GM19025 (cell line): ENCODE results near the gene ZDHHC12.

Experiments
- ATAC-seq: cut with Tn5 transposase; IDR thresholded peaks from one replicate; pipeline ENCODE4 v1.9.1; 2021; ENCODE audit warnings: mild to moderate bottlenecking, low read depth, moderate library complexity; ENCODE audit not compliant: unreplicated experiment

ZDHHC12 gene

GRCh38 chr9:128731093-128731492 is 7.2 kb upstream of the ZDHHC12 start:
- no peak for ATAC-seq

DNA sequence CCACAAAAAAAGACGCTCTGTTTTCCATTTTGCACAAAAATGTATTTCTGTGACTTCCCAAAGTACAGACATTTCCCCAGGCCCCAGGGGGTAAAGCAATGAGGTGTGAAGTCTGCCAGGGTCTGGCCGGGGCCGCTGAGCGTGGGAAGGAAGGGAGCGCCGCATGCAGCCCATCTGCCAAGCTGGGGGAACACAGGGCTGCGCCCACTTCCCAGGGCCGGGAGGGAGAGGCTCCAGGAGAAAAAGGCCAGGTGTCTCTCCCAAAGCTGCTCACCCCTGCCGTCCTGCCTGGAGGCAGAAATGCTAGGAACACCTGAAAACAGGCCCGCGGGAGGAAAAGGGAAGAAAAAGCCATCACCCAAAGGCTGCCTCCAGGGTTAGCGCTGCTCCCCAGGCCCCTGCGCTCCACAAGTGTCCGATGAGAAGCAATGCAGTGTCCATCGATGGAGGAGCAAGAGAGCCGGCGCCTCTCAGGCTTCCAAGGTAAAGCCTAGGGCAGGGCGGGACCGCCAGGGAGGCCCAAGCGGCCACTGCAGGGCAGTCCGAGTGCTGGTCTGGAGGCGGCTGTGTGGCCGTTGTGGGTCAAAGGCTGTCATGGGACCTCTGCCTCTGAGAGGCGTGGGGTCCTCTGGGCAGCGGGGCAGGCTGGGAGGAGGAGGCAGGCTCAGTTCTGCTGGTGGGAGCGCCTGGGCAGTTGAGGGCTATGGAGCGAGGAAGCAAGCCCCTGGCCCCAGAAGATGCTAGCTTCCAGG is 6.0 kb upstream of the ZDHHC12 start:
- no peak for ATAC-seq

- ATAC-seq: no peak
Observed at GRCh38 chr9:128729302-128729701, 5.4 kb upstream of the ZDHHC12 start.

DNA sequence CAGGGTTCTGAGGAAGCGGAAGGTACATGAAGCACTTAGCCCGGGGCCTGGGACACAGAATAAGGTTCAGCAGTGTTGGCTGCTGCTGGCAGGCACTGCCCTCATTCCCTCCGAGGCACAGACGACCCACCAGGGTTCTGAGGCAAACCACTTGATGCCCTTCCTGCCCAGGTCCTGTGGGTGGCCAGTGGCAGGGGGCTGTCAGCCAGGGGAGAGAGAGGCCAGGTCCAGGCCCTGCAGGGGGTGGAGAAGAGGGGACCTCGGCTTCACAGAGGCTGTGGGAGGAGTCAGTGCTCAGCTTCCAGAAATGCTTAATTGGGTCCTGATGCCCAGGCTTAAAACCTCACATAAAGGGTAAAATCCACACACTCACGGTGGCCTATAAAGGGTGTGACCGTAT is 4.4 kb upstream of the ZDHHC12 start:
- ATAC-seq: no peak

GRCh38 chr9:128727640-128728248 is 3.8 kb upstream of the ZDHHC12 start:
- ATAC-seq: no peak

DNA sequence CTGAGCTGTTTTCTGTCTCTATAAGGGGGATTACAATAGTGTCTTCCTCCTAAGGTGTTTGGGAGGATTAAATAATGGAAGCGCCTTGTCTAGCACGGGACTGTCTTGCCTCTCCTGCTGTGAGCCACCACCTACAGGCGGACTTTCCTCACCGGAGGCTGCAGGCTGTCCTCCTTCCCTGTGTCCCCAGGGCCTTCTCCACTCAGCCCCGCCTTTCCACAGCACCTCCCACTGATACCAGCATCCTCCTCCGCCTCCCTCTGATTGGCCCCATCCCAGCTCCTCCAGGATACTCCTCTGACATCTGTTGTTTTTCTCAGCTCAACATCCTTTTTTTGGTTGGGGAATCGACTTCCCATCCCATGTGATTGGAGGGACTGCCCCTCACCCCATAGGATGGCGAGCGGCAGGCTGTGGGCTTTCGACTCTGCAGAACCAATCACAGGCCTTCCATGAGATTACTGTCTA is 851 bp upstream of the ZDHHC12 start:
- no peak for ATAC-seq

- ATAC-seq: no peak
Observed at GRCh38 chr9:128723352-128723865, 518 bp downstream of the ZDHHC12 start.

- no peak for ATAC-seq
Observed at GRCh38 chr9:128722380-128723351, 1.3 kb downstream of the ZDHHC12 start.

GRCh38 chr9:128721487-128722010 is 2.4 kb downstream of the ZDHHC12 start:
- ATAC-seq: no peak

DNA sequence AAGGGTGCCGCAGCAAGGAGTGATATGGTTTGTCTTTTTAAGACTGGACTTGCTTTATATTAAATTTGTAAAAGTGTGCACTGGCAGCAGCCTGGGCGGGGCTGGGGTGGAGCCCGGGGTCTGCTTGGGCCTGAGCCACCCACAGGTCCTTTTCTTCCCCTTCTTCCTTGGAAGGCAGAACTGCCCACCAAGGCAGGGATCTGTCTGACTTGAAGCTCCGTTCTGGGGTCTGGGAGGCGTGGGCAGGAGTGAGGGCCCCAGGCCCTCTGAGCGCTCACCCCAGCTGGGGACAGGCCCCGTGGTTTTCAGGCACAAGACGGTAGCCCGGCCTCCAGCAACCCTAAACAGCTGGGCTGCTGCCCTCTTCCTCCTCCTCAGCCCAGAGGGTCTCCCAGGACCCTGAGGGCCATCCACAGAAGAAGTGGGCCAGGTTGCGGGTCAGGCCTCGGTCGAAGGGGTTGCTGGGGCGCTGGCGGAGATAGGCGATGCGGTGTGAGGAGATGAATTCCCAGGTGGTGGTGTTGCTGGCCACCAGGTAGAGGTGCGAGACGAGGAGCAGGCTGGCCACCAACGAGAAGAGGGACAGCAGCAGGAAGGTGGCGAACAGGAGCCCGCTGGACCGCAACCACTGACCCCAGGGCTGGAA is 3.0 kb downstream of the ZDHHC12 start:
- ATAC-seq: no peak

DNA sequence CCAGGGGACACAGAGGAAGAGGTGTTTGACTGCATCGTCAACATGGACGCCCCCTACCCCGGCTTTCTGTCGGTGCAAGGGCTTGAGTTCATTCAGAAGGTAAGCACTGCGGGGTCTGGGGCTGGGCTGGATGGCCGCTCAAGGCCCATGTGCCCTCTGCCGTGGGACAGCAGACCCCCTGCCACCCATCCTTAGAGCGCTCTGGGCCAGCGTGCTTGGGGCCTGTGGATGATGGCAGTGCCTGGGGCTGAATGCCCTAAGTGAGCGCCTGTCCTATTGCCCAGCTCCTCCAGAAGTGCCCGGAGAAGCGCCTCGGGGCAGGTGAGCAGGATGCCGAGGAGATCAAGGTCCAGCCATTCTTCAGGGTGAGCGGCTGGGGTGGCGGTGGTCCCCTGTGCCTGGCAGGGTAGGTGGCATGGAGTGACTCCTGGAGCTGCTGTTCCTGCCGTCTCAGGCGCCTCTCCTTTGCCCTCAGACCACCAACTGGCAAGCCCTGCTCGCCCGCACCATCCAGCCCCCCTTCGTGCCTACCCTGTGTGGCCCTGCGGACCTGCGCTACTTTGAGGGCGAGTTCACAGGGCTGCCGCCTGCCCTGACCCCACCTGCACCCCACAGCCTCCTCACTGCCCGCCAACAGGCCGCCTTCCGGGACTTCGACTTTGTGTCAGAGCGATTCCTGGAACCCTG is 3.9 kb downstream of the ZDHHC12 start:
- ATAC-seq: no peak

GRCh38 chr9:128718475-128718874 is 5.5 kb downstream of the ZDHHC12 start:
- no peak for ATAC-seq

DNA sequence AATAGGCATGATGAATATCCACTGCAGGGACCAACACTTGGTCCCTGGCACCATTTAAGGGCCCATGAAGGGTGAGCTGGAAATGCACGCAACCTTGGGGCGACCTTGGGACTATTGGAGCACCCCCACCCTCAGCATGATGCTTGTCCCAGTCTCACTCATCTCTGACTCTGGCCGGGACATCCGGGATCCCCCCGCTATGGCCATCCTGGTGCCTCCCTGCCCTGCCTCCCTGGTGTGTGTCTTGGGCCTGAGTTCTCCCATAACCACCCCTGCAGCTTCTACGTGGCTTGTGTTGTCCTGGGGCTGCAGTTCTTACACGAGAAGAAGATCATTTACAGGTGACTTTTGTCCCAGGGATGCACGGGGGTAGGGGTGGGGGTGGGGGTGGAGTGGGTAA is 5.9 kb downstream of the ZDHHC12 start:
- no peak for ATAC-seq

DNA sequence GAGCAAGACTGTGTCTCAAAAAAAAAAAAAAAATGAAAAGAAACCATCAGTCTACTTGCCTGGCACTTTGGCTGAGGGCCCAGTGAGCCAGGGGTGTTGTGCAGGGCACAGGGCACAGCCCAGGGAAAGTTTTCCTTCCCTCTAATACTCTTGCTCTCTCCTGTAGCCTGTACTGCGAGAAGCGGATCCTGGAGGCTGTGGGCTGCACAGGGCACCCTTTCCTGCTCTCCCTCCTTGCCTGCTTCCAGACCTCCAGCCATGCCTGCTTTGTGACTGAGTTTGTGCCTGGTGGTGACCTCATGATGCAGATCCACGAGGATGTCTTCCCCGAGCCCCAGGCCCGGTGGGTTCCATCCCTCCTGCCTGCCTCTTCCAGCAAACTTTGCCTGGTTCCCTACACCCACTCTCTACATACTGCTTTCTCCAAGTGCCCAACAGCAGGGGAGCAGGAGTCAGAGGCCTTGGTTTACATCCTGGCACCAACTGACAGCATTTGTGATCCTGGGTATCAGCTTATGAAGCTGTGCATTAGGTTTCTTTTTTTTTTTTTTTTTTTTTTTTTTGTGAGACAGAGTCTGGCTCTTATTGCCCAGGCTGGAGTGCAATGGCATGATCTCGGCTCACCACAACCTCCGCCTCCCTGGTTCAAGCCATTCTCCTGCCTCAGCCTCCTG is 7.2 kb downstream of the ZDHHC12 start:
- ATAC-seq: no peak

GRCh38 chr9:128715436-128715750 is 8.5 kb downstream of the ZDHHC12 start:
- ATAC-seq: no peak

DNA sequence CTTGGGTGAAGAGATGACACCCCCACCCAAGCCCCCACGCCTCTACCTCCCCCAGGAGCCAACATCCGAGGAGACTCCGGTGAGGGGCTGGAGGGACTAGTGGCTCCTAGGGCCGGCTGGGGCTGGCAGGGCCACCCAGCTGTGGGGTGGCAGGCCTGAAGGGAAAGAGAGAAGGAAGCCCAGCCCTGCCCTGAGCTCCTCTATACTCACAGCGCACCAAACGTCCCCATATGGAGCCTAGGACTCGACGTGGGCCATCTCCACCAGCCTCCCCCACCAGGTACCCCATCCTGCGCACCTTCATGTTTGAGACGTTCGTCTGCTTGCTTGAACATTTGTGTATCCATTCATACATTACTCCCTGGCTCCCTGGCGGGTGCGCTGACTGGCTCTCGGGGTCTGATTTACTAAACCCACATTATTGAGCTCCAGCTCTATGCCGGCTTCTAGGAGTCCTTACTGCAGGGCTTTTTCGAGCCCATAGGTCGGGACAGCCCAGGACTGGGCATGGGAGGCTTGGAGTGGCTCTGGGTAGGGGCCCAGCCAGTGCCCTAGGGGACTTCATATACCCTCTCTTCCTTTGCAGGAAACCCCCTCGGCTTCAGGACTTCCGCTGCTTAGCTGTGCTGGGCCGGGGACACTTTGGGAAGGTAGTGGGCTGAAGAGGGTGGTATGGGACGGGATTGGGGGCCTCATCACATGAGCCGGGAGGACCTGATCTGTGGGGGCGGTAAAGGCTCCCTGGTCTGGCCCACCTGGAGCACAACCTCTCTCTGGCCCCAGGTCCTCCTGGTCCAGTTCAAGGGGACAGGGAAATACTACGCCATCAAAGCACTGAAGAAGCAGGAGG is 9.1 kb downstream of the ZDHHC12 start:
- ATAC-seq: no peak

DNA sequence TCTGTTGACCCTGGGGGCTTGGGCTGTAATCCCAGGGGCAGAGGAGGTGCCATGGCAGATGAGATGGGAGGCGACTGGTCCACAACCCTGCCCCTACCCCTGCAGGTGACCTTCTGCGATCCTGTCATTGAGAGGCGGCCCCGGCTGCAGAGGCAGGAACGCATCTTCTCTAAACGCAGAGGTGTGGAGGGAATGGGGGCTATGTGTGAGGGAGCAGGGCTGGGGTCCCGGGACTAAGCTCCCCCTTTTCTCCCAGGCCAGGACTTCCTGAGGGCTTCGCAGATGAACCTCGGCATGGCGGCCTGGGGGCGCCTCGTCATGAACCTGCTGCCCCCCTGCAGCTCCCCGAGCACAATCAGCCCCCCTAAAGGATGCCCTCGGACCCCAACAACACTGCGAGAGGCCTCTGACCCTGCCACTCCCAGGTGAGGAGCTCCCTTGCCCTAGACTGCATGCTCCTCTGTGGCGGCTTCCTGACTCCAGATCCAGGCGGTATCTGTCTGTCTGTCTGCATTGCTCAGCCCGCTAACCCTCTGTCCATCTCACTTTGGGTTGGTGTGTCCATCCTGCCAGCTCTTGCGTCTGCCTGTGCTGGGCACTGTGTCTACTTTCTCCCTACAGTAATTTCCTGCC is 9.9 kb downstream of the ZDHHC12 start:
- no peak for ATAC-seq

GRCh38 chr9:128713411-128713780 is 10.5 kb downstream of the ZDHHC12 start:
- no peak for ATAC-seq
